ENCODE results near the gene AGAP3. TPM values are rescaled to one million over a fixed set of nuclear protein-coding genes. Genes with fewer than 3 reads are reported as not detected.

AGAP3 gene
- polyA plus RNA-seq, 4 donors: 50.2 to 81.5 (median 72.6) TPM

GRCh38 chr7:151121380-151122170 is 35.3 kb downstream of the AGAP3 start:
- no peak for DNase-seq (ENCODE audit: low read depth in 4 of 4, low spot score in 3 of 4)

DNA sequence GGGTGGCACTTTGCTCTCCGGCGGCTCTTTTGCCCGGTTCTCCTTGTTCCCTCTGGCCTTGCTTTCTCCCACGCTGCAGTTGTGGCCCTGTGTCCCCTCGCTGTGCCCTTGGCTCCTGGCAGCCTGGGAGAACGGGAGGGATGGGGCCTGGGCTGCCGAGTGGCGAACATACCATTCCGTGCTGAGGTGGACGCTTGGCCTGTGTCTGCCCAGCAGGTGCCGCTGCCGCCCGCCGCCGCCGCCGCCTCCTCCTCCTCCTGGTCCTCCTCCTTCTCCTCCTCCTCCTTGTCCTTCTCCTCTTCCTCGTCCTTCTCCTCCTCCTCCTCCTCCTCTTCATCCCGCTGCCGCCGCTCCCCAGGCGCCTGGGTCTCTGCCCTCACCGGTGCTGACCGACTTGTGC is 36.0 kb downstream of the AGAP3 start:
- DNase-seq (ENCODE audit: low read depth in 4 of 4, low spot score in 3 of 4): no peak

GRCh38 chr7:151122796-151123157 is 36.5 kb downstream of the AGAP3 start:
- no peak for DNase-seq (ENCODE audit: low read depth in 4 of 4, low spot score in 3 of 4)

GRCh38 chr7:151123158-151123821 is 37.0 kb downstream of the AGAP3 start:
- no peak for DNase-seq (ENCODE audit: low read depth in 4 of 4, low spot score in 3 of 4)

DNA sequence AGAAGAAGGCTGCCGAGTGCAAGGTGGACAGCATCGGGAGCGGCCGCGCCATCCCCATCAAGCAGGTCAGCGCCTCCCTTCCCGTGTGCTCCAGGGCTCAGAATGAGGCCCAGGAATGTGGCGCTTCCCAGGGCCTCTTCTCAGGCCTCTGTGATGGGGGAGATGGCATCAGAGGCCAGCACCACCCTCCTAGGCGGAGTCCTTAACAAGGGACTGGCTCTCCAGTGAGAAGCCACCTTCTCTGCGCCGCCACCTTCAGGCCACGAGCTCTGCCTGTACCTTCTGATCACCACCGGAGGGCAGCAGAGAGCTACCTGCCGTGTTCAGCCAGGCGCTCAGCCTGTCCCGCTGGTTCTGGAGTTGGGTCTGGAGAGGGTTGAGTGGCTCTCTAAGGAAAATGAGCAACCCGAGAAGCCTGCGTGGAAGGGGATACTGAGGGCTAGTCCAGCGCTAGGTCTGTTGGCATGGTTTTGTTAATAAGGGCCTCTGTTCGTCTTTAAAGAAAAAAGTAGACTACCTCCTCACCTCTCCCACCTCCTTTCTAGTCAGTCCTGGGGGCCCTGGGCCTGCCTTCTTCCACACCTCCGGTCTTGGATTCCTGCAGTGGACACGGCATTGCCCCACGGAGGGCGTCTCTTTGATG is 37.7 kb downstream of the AGAP3 start:
- DNase-seq (ENCODE audit: low read depth in 4 of 4, low spot score in 3 of 4): peak in 1 of 4 donors; percentile 57

DNA sequence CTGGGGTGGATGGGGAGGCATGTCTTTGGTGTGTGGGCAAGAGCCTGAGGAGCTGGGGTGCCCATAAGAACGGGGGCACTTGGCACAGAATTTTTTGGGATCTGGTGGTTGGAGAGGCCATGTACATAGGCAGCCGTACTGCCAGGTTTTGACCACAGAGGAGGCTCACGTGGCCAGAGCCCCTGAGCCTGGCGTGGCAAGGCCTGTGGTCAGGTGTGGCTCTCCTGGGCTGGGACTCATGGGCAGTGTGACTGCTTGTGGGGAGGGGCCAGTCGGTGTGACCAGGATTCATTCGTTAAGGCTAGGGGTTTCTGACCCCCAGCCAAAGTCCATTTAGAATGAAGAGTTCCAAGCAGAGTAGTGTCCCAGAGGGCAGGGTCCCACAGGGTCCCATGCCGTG is 38.2 kb downstream of the AGAP3 start:
- no peak for DNase-seq (ENCODE audit: low read depth in 4 of 4, low spot score in 3 of 4)

DNA sequence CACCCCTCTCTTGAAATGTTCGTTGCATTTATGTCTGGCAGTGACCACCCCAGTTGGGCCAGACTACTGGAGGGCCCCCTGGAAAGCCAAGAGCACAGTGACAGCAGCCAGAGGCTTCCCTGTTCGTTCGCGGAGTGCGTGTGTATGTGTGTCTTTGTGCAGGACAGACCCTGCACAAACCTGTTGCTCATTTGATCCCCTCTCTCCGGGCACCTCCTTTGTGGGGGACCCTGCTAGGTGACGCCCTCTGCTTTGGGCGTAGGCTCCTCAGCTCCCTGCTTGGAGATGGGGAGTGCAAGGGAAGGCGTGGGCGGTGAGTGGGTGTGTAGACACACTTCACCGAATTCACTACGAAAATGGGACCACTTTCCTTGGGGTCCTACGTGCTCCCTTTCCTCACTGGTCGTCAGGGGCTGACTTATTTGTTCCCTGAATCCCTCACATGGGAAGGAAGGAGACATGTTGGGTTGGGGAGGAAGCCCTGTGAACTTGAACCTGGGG is 38.7 kb downstream of the AGAP3 start:
- DNase-seq (ENCODE audit: low read depth in 4 of 4, low spot score in 3 of 4): no peak

DNA sequence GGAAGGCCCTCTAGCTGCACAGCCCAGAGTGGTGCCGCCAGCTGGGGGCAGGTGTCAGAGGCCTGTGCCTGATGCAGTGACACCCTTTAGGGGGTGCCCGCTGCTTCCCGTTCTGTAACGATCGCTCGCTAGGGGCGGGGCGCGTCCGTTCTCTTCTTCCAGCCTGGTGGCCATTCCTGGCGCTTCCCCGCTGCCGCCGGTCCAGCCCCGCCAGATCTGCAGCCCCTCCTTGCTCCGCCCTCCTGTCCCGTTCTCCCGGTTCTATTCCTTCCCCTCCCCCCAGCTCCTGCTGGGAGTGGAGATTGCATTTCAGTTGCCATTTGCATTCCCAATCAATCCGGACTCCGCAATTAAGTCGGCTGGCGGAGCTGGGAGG is 39.2 kb downstream of the AGAP3 start:
- DNase-seq (ENCODE audit: low read depth in 4 of 4, low spot score in 3 of 4): no peak

GRCh38 chr7:151125846-151126481 is 39.7 kb downstream of the AGAP3 start:
- no peak for DNase-seq (ENCODE audit: low read depth in 4 of 4, low spot score in 3 of 4)

GRCh38 chr7:151126491-151127137 is 40.3 kb downstream of the AGAP3 start:
- DNase-seq (ENCODE audit: low read depth in 4 of 4, low spot score in 3 of 4): no peak

DNA sequence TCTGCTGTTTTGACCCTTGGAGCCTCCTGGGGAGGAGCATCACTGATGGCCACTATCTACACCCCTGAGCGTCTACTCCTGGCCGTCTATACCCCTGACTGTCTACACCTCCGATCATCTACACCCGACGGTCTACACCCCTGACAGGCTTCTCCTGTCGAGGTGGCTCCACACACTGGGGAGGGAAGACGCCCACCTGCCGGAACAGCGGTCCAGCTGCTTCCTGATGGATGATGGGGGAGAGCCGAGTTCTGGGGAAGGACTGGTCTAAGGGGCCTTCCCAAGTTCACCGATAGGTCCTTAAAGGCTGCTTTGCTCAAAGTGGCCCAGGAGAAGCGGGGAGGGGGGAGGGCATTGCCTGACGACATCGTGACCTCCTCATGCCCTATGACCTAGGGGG is 41.9 kb downstream of the AGAP3 start:
- DNase-seq (ENCODE audit: low read depth in 4 of 4, low spot score in 3 of 4): no peak

GRCh38 chr7:151128716-151129115 is 42.4 kb downstream of the AGAP3 start:
- no peak for DNase-seq (ENCODE audit: low read depth in 4 of 4, low spot score in 3 of 4)

DNA sequence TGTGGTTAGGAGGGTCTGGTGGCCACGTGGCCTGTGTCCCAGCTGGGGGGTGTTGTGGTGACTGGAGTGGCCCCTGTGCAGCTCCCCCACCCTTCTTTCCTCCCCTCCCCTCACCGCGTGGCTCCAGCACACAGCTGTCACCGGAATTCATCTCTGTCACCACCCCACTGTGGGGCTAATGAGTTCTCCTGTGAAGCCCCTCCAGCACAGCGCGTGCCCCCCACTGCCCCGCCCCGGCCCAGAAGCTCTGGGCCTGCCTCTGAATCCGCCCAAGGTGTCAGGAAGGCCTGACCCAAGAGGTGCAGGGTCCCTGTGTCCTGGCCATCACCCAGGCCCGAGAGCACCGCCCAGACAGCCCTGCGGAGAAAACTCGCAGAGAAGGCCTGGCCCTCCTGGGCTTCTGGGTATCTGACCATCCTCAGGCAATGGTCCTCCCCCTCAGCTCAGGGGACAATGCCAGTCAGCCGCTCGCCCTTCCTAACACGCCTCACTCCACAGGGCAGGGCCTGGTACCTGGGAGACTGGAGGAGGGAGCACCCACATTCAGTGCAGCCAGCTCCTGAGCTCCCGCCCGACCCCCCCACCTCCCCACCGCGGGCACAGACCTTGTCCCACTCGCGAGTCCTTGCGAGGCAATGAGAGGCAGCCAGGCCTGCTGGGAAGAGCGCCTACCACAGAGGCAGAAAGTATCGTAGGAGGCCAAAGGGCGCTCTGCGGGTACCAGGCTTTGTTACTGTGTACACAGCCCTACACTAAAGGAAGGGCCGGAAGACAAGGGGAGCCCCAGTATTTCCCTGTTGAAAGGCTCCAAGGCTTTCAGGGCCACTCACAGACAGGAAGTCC is 43.1 kb downstream of the AGAP3 start:
- no peak for DNase-seq (ENCODE audit: low read depth in 4 of 4, low spot score in 3 of 4)

GRCh38 chr7:151129960-151130591 is 43.8 kb downstream of the AGAP3 start:
- DNase-seq (ENCODE audit: low read depth in 4 of 4, low spot score in 3 of 4): no peak

- no peak for DNase-seq (ENCODE audit: low read depth in 4 of 4, low spot score in 3 of 4)
Measured at GRCh38 chr7:151130741-151131157, 44.5 kb downstream of the AGAP3 start.

GRCh38 chr7:151131224-151131591 is 44.9 kb downstream of the AGAP3 start:
- no peak for DNase-seq (ENCODE audit: low read depth in 4 of 4, low spot score in 3 of 4)

- no peak for DNase-seq (ENCODE audit: low read depth in 4 of 4, low spot score in 3 of 4)
Measured at GRCh38 chr7:151131592-151132293, 45.5 kb downstream of the AGAP3 start.

GRCh38 chr7:151132461-151133205 is 46.4 kb downstream of the AGAP3 start:
- no peak for DNase-seq (ENCODE audit: low read depth in 4 of 4, low spot score in 3 of 4)

Measured in left renal pelvis (tissue), 4 donors.